ENCODE results near the gene GPR45. TPM values are rescaled to one million over a fixed set of nuclear protein-coding genes. Genes with fewer than 3 reads are reported as not detected.

GPR45 gene
- polyA plus RNA-seq, 1 of the 3 experiments (the other 2 are of a cell fraction), result not detected

GRCh38 chr2:105196651-105197050 is 44.9 kb upstream of the GPR45 start:
- Histone ChIP-seq H3K79me2 (ENCODE audit: insufficient read depth) (no peaks in the 10 kb centered on the region), H3K4me2 (no peak overlapping the region), H3K36me3 (replicated peaks in 1 of 2; ENCODE audit: control insufficient read depth in 1 of 2, insufficient read depth in 2 of 2, low read length in 1 of 2) (no peaks in the 10 kb centered on the region), H3F3A (replicated peaks; ENCODE audit: insufficient read depth) (no peaks in the 10 kb centered on the region), H3K9me3 (no peaks in the 10 kb centered on the region), H3K4me3 (ENCODE audit: low read depth in 2 of 2, low read length in 1 of 2) (no peak overlapping the region), H3K4me1 (ENCODE audit: control insufficient read depth in 1 of 2, insufficient read depth in 2 of 2, low read depth in 1 of 2, low read length in 1 of 2) (no peaks in the 10 kb centered on the region), H3K9me2 (no peaks in the 10 kb centered on the region), H2AFZ (ENCODE audit: low read depth) (no peak overlapping the region), H3K27ac (ENCODE audit: low read depth in 2 of 2, low read length in 1 of 2) (no peak overlapping the region), H3K27me3 (ENCODE audit: insufficient read depth) (no peaks in the 10 kb centered on the region), H3K9ac (no peak overlapping the region), H4K20me1 (ENCODE audit: insufficient read depth) (no peaks in the 10 kb centered on the region)
- TF ChIP-seq ZBTB33 (IDR thresholded peaks at IDR 0.05; ENCODE audit: borderline replicate concordance, low read depth) (no peak), EZH2phosphoT487 (IDR thresholded peaks at IDR 0.05; ENCODE audit: borderline replicate concordance, low read depth) (no peak), CHD2 (IDR thresholded peaks at IDR 0.05; ENCODE audit: low read length, partially characterized antibody) (no peak)
- WGBS (ENCODE audit: low lambda C conversion rate), result 62% methylated on average over 4 of the region's 4 CpGs
- ChIA-PET CTCF (no interaction called here), POLR2A (no interaction called here)
- no peak for DNase-seq

DNA sequence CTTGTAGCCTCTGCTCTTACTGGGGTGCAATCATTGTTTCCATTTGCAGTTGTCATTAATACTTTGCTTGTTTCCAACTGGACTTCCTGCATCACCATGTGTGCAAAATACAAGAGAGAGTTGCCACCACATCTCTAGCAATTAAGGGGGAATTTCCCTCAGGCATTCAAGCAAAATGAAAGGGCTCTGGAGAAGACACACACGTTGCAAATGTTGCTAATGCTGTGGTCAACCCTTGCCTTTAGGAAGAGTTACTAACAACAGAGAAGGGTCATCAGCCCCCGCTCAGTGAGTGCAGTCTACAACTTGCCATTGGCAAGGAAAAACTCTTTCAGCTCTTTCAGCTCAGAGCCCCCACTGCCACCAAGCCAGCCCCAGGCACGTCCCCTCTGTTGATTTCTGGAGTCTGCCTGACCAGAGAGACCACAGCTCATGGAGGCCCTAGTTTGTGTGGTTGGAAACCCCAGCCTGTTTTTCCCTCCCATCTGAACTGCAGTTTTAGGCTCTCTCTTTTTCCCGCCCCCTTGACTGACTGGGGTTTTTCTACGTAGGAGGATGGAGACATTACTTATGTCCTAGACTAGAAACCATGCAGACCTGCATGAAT is 25.9 kb upstream of the GPR45 start:
- CTCF ChIA-PET, result interaction anchor here (0.6 kb wide), 1 partner anchor 57 kb away, joined by 3 read pairs; no protein-coding TSS in a partner anchor
- Histone ChIP-seq H3K79me2 (ENCODE audit: insufficient read depth) (no peaks in the 10 kb centered on the region), H3F3A (replicated peaks; ENCODE audit: insufficient read depth) (no peaks in the 10 kb centered on the region), H3K27ac (ENCODE audit: low read depth in 2 of 2, low read length in 1 of 2) (no peak overlapping the region), H3K9ac (no peak overlapping the region), H3K27me3 (ENCODE audit: insufficient read depth) (no peaks in the 10 kb centered on the region; the same call in 1 of the 2 replicates), H3K36me3 (replicated peaks in 1 of 2; ENCODE audit: control insufficient read depth in 1 of 2, insufficient read depth in 2 of 2, low read length in 1 of 2) (no peaks in the 10 kb centered on the region), H3K4me2 (no peak overlapping the region), H2AFZ (ENCODE audit: low read depth) (no peak overlapping the region), H3K9me2 (no peaks in the 10 kb centered on the region), H3K4me1 (ENCODE audit: control insufficient read depth in 1 of 2, insufficient read depth in 2 of 2, low read depth in 1 of 2, low read length in 1 of 2) (peaks cover 0 to 9% of the 10 kb centered on the region in 2 experiments; a peak in 2 of 4 replicates), H3K9me3 (no peaks in the 10 kb centered on the region), H4K20me1 (ENCODE audit: insufficient read depth) (no peaks in the 10 kb centered on the region), H3K4me3 (ENCODE audit: low read depth in 2 of 2, low read length in 1 of 2) (no peak overlapping the region)
- POLR2A ChIA-PET, result no interaction called here
- WGBS (ENCODE audit: low lambda C conversion rate), result 40% methylated on average over 4 of the region's 5 CpGs
- no peak for DNase-seq
- TF ChIP-seq, protein P1, sequence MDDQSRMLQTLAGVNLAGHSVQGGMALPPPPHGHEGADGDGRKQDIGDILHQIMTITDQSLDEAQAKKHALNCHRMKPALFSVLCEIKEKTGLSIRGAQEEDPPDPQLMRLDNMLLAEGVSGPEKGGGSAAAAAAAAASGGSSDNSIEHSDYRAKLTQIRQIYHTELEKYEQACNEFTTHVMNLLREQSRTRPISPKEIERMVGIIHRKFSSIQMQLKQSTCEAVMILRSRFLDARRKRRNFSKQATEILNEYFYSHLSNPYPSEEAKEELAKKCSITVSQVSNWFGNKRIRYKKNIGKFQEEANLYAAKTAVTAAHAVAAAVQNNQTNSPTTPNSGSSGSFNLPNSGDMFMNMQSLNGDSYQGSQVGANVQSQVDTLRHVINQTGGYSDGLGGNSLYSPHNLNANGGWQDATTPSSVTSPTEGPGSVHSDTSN (IDR thresholded peaks at IDR 0.05), result no peak
- TF ChIP-seq RCOR1 (IDR thresholded peaks at IDR 0.05; ENCODE audit: low read length) (no peak), TEAD4 (IDR thresholded peaks at IDR 0.05; ENCODE audit: borderline replicate concordance, insufficient read depth) (no peak), NRF1 (IDR thresholded peaks at IDR 0.05; ENCODE audit: low read depth, low read length) (no peak), CHD2 (IDR thresholded peaks at IDR 0.05; ENCODE audit: low read length, partially characterized antibody) (no peak), YY1 (IDR thresholded peaks at IDR 0.05; ENCODE audit: low read depth) (no peak), SMC3 (IDR thresholded peaks at IDR 0.05; ENCODE audit: low read depth, low read length) (no peak), FOSL2 (IDR thresholded peaks at IDR 0.05; ENCODE audit: borderline replicate concordance, low read depth) (no peak), EZH2phosphoT487 (IDR thresholded peaks at IDR 0.05; ENCODE audit: borderline replicate concordance, low read depth) (no peak), SIN3A (IDR thresholded peaks at IDR 0.05; ENCODE audit: borderline replicate concordance, low read depth, low read length) (no peak), ELF1 (IDR thresholded peaks at IDR 0.05) (no peak), RFX5 (IDR thresholded peaks at IDR 0.05; ENCODE audit: low read length) (no peak), RXRA (IDR thresholded peaks at IDR 0.05; ENCODE audit: borderline replicate concordance, low read depth) (no peak)
- TF ChIP-seq, protein P2, sequence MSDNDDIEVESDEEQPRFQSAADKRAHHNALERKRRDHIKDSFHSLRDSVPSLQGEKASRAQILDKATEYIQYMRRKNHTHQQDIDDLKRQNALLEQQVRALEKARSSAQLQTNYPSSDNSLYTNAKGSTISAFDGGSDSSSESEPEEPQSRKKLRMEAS (IDR thresholded peaks at IDR 0.05; ENCODE audit: low read depth), result no peak
- TF ChIP-seq, protein P3, sequence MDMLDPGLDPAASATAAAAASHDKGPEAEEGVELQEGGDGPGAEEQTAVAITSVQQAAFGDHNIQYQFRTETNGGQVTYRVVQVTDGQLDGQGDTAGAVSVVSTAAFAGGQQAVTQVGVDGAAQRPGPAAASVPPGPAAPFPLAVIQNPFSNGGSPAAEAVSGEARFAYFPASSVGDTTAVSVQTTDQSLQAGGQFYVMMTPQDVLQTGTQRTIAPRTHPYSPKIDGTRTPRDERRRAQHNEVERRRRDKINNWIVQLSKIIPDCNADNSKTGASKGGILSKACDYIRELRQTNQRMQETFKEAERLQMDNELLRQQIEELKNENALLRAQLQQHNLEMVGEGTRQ (IDR thresholded peaks at IDR 0.05; ENCODE audit: borderline replicate concordance, low read depth, low read length), result no peak
- TF ChIP-seq, protein P4, sequence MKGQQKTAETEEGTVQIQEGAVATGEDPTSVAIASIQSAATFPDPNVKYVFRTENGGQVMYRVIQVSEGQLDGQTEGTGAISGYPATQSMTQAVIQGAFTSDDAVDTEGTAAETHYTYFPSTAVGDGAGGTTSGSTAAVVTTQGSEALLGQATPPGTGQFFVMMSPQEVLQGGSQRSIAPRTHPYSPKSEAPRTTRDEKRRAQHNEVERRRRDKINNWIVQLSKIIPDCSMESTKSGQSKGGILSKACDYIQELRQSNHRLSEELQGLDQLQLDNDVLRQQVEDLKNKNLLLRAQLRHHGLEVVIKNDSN (IDR thresholded peaks at IDR 0.05; ENCODE audit: borderline replicate concordance, low read depth), result no peak
- TF ChIP-seq, protein P5, sequence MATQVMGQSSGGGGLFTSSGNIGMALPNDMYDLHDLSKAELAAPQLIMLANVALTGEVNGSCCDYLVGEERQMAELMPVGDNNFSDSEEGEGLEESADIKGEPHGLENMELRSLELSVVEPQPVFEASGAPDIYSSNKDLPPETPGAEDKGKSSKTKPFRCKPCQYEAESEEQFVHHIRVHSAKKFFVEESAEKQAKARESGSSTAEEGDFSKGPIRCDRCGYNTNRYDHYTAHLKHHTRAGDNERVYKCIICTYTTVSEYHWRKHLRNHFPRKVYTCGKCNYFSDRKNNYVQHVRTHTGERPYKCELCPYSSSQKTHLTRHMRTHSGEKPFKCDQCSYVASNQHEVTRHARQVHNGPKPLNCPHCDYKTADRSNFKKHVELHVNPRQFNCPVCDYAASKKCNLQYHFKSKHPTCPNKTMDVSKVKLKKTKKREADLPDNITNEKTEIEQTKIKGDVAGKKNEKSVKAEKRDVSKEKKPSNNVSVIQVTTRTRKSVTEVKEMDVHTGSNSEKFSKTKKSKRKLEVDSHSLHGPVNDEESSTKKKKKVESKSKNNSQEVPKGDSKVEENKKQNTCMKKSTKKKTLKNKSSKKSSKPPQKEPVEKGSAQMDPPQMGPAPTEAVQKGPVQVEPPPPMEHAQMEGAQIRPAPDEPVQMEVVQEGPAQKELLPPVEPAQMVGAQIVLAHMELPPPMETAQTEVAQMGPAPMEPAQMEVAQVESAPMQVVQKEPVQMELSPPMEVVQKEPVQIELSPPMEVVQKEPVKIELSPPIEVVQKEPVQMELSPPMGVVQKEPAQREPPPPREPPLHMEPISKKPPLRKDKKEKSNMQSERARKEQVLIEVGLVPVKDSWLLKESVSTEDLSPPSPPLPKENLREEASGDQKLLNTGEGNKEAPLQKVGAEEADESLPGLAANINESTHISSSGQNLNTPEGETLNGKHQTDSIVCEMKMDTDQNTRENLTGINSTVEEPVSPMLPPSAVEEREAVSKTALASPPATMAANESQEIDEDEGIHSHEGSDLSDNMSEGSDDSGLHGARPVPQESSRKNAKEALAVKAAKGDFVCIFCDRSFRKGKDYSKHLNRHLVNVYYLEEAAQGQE (IDR thresholded peaks at IDR 0.05; ENCODE audit: low read depth, low read length), result no peak

Measured in SK-N-SH (cell line).